Forelimb muscle (tissue), 1 donor: Measurements from ENCODE around the gene STK32B. TPM values are rescaled to one million over a fixed set of nuclear protein-coding genes. Genes with fewer than 3 reads are reported as not detected.
"Not testable (repeated sequence)": the region's sequence is repeated elsewhere in the genome, so short reads cannot be mapped to it uniquely, and the experiment has no call there.

Experiments used
- DNase-seq: peaks from one replicate; pipeline ENCODE4 v3.0.0-alpha.2; 2013; ENCODE audit warnings: low read depth
- polyA plus RNA-seq: library from polyadenylated mRNA; unstranded; fragments of 120-200 nt; gene quantifications from one replicate; pipeline ENCODE4 v1.2.1, GENCODE V29; 2013; ENCODE audit not compliant: insufficient read length

The STK32B gene
- polyA plus RNA-seq, 1 donor = 5.4 TPM

GRCh38 chr4:5443976-5444802 lies 392.9 kb downstream of the STK32B start:
- not testable (repeated sequence) for DNase-seq

- no peak for DNase-seq
Measured at GRCh38 chr4:5444918-5445517, 393.7 kb downstream of the STK32B start.

GRCh38 chr4:5446595-5447226 lies 395.4 kb downstream of the STK32B start:
- DNase-seq = no peak

GRCh38 chr4:5447755-5448154 lies 396.5 kb downstream of the STK32B start:
- DNase-seq = no peak

GRCh38 chr4:5448221-5448620 lies 396.9 kb downstream of the STK32B start:
- DNase-seq = no peak

- DNase-seq = no peak
Measured at GRCh38 chr4:5451243-5451642, 400.0 kb downstream of the STK32B start.

GRCh38 chr4:5452156-5452555 lies 400.9 kb downstream of the STK32B start:
- no peak for DNase-seq

GRCh38 chr4:5455003-5455585 lies 403.8 kb downstream of the STK32B start:
- no peak for DNase-seq

GRCh38 chr4:5456296-5456845 lies 405.1 kb downstream of the STK32B start:
- no peak for DNase-seq

- DNase-seq = no peak
Measured at GRCh38 chr4:5458676-5459075, 407.4 kb downstream of the STK32B start.

- DNase-seq = no peak
Measured at GRCh38 chr4:5459236-5459635, 408.0 kb downstream of the STK32B start.

- no peak for DNase-seq
Measured at GRCh38 chr4:5460106-5460801, 409.0 kb downstream of the STK32B start.

GRCh38 chr4:5461477-5461876 lies 410.2 kb downstream of the STK32B start:
- no peak for DNase-seq

- no peak for DNase-seq
Measured at GRCh38 chr4:5462254-5462835, 411.1 kb downstream of the STK32B start.

GRCh38 chr4:5462896-5463295 lies 411.6 kb downstream of the STK32B start:
- no peak for DNase-seq

GRCh38 chr4:5463361-5463760 lies 412.1 kb downstream of the STK32B start:
- DNase-seq = no peak

GRCh38 chr4:5463936-5464650 lies 412.8 kb downstream of the STK32B start:
- DNase-seq = no peak

GRCh38 chr4:5465529-5465928 lies 414.2 kb downstream of the STK32B start:
- DNase-seq = no peak

GRCh38 chr4:5465956-5466355 lies 414.7 kb downstream of the STK32B start:
- DNase-seq = no peak

GRCh38 chr4:5467111-5467510 lies 415.8 kb downstream of the STK32B start:
- DNase-seq = no peak
